Renal cortical epithelial cell (primary cell): Measurements from ENCODE around the gene KXD1. TPM values are rescaled to one million over a fixed set of nuclear protein-coding genes. Genes with fewer than 3 reads are reported as not detected.
"Not testable (repeated sequence)": the region's sequence is repeated elsewhere in the genome, so short reads cannot be mapped to it uniquely, and the experiment has no call there.

Experiments
- DNase-seq: peaks from one replicate; pipeline ENCODE4 v3.0.0-alpha.2; 2011; ENCODE audit warnings: low read depth
- total RNA-seq: library from RNA; depleted of rRNA; stranded (reverse); fragments of >200 nt; gene quantifications from 2 replicates; pipeline ENCODE4 v1.2.3, GENCODE V29; 2014

The KXD1 gene
- total RNA-seq, 1 donor from 2014 or later: 47.6 TPM

DNA sequence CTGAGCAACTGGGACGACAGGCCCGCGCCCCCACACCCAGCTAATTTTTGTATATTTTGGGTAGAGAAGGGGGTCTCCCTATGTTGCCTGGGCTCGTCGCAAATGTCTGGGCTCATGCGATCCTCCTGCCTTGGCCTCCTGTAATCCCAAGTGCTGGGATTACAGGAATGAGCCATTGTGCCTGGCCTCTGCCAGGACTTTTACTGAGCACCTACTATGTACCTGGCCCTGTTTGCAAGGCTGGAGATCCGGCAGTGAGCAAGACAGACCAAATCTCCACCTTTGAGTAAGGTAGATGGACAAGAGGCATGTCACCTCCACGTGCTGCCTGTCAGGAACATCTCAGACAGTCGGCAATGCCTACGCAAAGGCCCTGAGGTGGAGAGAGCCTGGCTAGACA, 21.2 kb upstream of the KXD1 start:
- no peak for DNase-seq

DNA sequence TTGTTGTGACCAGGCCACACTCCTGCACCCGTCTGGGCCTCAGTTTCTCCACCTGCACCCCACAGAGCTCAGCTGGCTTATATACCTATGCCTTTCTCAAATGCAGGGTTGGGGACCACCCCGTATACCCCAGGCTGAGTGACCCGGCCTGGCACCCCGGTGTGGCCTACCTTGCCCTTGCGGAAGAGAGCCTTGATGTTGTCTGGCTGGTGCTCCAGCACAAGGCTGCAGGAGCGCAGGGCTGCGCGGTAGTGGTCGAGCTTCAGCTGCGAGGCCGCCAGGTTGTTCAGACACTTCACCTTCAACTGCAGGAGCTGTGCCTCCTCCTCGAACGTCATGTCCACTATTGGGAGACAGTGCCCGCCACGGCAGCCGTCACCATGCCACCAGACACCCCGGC, 20.2 kb upstream of the KXD1 start:
- no peak for DNase-seq

DNA sequence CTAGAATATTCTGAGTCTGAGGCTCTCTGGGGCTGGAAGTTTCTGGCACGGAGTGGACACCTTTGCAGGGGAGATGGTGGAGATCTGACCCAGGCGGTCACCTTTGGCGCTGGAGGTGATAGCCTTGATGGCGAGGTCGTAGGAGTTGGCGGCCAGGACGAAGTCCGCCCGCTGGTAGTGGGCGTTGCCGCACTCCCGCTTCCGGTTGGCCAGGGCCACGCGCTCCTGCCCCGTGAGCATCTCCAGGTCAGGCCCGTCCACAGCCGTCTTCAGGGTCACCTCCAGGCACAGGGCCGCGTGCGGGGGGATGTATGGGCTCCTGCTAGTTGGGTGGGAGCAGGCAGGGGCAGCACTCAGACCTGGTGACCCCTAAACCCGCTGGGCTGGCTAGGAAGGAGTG, 19.6 kb upstream of the KXD1 start:
- DNase-seq: no peak

DNA sequence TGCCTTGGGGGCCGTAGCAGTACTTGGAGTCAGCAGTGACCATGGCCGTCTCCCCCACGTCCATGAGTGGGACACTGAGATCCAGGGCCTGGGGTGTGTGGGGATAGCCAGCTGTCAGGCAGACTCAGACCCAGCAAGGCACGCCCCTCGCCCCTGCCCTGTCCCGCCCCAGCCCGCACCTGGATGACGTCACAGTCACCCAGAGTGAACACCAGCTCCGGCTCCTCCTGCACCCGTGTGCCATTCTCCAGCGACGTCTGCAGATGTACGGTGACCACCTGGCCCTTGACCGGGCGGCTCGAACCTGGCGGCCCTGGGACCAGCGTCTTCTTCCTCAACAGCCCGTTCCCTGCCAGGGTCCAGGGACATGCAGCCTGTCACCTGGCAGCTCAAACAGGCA, 18.3 kb upstream of the KXD1 start:
- DNase-seq: no peak

DNA sequence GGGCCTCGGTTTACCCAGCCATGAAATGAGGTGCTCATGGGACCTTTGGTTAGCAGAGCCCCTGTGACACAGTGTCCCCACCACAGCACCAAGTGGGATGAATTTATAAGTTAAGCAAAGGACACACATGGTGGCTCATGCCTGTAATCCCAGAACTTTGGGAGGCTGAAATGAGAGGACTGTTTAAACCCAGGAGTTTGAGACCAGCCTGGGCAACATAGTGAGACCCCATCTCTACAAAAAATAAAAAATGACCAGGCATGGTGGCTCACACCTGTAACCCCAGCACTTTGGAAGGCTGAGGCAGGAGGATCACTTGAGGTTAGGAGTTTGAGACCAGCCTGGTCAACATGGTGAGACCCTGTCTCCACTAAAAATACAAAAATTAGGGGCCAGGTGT, 17.5 kb upstream of the KXD1 start:
- DNase-seq: not testable (repeated sequence)

DNA sequence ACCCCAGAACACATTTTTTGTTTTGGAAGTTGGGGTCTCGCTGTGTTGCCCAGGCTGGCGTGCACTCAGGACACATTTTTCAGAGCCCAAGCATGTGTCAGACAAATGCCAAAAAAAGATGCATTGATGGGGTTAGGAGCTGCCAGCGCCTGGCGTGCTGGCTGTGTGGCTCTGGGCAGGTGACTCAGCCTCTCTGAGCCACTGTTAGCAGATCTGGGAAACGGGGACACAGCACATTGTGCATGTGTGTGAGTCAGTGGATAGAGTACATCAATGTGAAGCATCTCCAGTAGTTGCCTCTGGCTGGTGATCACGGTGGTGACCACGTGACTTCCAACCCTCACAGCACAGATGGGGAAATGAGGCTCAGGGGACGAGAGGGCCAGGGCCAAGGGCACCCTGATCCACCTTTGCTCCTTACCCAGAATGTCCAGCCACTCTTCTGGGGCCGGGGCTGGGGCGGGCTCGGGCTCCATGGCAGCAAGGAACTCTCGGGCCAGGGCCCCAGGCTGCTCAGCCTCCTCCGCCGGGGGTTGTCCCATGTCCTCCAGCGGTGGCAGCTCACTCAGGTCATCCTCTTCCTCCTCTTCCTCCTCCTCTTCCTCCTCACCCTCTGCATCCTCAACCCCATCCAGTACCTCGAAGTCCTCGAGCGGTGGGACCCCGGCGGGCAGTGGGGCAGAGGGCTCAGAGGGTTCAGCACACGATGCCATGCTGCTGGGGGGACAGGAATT, 16.2 kb upstream of the KXD1 start:
- no peak for DNase-seq

DNA sequence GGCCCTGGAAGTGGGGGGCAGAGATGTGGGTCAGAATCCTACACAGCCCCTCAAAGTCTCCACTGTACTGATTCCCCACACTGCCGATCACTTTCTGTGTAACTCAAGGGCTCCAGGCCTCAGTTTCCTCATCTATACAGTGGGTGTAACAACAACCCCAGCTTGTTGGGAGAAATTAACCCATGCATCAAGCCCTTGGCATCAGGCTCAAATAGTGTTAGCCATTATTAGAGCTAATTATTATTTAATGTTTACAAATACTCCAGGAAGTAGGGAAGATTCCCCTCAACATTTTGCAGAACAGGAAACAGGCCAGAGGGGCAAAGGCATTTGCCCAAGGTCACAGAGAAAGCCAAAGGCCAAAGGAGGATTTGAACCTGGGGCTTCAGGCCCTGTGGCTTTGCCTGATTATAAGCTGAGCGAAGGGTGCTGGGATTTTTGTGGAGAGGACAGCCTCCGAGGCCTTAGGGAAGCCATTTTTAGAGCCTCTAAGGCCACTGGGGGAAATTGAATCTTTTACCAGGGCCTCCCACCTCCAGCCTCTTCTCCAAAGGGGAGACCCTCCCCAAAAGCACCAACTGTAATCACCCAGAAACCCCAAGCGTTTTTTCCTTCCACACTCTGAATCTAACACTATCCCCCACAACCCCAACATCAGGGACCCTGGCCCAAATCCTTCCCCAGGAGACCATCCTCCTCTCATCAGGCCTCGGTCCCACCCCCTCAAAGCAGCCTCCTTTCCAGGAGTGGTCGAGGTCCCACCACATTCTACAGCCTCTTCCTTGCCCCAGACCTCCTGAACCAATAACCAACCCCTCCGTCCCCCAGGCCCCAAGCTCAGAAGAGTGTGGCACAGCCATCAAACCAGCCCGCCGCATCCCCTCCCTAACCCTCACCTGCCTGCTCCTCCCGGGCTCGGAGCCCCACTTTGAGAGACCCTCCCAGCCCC, 15.4 kb upstream of the KXD1 start:
- no peak for DNase-seq

DNA sequence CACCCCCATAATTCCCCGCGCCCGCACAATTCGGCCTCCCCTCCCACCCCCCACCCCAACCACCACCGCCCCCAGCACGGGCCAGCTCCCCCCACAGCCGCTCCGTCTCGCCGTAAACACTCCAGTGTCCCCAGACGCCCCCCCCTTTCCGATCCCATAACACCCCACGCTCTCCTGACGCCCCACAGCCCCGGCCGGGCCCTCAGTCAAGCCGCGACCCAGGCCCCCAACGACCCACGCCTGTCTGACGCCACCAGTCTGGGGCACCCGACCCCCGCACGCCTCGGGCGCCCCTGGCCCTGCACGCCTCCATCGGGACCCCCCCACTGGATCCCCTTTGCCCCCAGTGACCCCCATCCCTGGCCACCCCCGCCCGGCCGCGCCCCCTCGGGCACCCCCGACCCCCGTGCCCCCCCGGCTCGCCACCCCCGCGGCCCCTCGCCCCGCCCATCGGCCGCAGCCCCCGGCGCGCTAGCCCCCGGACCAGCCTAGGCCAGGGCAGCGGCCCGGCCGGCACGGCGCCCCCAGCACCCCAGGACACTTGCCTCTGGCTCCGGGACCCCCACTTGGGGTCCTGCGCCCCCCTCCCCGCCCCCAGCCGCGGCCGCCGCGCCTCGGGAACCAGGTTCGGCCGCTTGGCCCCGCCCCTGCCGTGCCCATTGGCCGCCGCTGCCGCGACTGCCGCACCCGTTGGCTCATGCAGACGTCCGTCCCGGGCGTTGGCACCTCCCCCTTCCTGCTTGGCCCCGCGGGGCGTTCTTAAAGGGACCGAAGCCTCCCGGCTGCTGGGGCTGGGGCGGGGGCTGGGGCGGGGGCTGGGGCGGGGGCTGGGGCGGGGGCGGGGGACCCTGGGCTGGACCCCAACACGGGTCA, 14.5 kb upstream of the KXD1 start, which contains the start of gene FKBP8:
TSS of gene FKBP8 (minus strand) at position 633 of the 873 bp plus-strand sequence. CDS start 1,603 bp downstream, outside the sequence.
- DNase-seq: peak; percentile 55

DNA sequence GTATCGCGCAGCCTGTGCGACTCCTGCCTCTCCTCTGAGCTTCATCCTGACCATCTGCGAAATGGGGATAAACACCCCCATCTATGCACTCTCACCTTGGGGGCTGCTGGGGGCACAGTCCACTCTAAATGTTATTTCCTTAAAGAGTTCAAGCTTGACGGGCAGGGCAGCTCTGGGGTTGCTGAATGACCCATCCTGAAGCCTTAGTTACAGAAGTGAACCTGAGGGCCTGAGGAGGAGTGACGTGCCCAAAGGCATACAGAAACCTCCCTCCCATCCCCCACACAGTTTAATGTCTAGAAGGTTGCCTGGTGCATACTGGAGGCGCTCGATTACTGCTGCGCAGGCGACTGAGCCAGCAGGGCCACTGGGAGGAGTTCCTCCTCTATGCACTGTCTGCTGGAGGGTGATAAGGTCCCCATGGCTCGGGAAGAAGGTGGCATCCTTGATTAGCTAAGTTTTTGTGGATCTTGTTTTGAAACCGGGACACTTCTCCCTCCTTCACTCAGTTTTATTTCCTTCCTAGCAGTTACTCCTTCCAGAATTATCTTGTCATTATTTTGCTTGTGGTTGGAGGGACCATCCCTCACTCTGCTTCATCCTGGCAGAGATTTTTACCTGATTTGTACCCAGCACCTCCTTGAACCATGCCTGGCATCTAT, 13.7 kb upstream of the KXD1 start:
- DNase-seq: peak; percentile 40

DNA sequence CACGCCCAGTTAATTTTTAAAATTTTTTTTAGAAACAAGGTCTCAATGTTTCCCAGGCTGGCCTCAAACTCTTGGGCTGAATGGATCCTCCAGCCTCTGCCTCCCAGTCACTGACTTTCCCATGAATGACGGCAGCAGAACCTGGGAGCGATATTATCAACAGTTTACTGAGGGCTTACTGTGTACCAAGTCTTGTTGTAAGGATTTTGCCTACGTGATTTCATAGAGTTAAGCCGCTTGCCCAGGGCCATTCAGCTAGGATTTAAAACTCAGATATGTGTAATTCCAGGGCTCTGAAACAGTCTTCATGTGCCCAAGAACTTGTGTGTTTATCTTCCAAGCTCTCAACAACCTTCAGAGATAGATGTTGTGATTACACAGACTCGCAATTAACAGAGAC, 6.0 kb upstream of the KXD1 start:
- DNase-seq: no peak

DNA sequence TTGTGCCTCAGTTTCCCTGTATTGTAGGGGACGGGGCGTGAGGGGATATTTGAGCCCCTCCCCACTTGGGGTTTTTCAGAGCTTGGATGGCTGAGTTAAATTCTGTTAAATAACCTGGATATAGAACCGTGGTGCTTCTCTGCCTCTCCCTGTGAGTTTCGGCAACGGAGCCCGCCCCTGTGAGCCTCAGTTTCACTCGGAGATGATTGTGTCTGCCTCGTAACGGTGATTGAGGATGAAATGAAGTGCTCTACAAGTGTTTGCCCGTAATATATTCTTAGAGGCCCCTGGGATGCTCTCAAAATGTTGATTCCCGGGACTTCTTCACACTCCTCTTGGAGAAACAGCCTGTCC, 509 bp downstream of the KXD1 start:
- DNase-seq: no peak

DNA sequence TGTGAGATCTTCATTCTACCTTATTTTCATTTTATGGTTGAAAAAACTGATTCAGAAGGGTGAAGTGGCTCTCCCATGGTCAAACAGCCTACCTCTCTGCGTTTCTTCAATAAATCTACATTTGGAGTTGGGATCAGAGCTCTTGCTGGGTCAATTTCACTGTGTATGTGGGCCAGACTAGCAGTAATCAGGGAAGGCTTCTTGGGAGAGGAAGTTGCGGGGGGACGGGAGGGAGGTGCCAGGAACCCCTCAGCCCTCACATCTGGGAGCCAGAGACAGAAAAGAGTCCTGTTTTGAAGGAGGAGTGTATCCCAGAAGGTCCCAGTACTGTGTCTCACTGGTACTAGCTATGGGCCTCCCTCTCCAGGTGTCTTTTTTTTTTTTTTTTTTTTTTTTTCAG, 934 bp downstream of the KXD1 start:
- no peak for DNase-seq

DNA sequence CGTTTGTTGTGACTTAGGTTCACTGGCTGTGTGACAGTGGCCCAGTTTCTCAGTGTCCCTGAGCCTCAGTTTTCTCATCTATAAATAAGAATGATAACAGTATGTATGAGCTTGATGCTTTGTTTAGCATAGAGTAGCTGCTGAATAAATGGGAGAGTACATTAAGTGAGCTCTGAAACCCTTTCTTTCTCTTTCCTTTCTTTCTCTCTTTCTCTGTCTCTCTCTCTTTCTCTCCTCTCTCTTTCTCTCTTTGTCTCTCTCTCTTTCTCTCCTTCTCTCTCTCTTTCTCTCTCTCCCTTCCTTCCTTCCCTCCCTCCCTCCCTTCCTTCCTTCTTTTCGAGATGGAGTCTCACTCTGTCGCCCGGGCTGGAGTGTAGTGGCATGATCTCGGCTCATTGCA, 2.0 kb downstream of the KXD1 start:
- DNase-seq: no peak

DNA sequence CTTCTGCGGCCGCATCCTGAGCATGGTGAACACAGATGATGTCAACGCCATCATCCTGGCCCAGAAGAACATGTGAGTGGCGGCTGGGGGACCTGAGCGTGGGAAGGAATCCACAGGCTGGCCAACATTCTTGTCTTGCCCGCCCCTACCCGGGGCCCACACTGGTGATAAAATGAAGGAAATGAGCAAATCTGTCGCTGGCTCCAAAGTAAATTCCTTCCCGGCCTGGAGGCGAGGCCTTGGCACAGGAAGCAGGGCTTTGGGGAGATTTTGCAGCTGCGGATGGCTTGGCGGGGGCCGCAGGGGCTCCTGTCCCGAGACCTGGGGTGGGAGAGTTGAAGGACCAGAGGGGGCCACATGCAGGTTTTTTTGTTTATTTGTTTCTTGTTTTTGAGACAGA, 4.4 kb downstream of the KXD1 start:
- no peak for DNase-seq

DNA sequence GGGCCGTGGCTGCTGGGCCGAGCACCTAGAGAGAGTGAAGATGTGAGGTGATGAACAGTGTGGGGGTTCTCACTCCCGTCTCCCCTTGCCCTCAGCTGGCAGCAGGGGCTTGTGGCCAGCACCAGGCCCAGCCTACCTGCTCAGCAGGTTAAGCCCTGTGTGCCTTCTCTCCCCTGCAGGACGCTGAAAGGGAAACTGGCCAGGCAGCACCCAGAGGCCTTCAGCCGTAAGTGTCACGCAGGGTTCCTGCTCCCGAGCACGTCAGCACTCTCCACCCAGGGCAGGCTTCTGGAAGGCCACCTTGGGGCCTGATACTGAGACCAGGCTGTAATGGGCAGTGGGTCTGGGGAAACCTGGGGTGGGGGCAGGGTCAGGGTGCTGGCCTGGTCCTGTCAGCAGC, 9.3 kb downstream of the KXD1 start:
- no peak for DNase-seq

DNA sequence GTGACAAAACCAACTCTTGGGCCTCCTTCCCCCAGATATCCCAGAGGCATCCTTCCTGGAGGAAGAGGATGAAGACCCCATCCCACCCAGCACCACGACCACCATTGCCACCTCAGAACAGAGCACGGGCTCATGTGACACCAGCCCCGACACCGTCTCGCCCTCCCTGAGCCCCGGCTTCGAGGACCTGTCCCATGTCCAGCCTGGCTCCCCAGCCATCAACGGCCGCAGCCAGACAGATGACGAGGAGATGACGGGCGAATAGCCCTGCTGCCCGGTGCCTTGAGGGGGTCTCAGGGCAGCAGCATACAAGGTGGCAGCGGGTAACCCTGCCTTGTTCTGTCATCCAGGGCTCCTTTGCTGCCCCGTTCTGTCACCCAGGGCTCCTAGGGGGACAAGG, 10.7 kb downstream of the KXD1 start:
- no peak for DNase-seq

DNA sequence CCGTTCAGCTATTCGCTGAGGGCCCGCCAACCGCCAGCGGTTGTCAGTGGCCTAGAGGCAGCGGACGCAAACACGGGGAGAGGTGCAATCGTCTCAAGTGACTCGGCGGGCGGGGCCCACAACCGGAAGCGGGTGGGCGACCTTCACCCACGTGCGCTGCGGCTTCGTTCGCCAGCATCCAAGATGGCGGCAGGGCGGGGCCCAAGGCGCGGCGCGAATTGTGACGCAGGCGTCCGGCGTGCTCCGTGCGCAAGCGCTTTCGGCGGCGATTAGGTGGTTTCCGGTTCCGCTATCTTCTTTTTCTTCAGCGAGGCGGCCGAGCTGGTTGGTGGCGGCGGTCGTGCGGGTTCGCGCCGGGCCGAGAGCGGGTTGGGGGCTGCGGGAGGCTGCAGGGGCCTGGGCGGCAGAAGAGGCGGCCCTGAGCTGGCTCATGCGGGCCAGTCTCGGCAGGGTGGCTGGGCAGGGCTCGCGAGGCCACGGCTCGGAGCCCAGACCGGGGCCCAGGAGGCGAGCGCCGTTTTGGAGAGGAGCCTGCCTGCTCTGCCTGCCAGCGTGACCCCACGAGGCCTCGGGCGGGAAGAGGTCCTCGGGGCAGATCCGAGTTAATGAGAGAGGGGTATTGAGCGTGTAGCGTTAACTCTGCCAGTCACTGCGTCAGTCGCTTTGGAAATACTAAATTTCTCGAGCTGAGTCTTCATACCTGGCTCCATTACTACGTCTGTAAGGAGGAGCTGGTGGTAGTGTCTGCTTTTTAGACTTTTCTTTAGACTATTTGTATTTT, 14.1 kb downstream of the KXD1 start, which contains the start of gene UBA52:
TSS of gene UBA52 (plus strand) at position 294 of the 781 bp plus-strand sequence. CDS start 1,444 bp downstream, outside the sequence.
- DNase-seq: peak; percentile 85

DNA sequence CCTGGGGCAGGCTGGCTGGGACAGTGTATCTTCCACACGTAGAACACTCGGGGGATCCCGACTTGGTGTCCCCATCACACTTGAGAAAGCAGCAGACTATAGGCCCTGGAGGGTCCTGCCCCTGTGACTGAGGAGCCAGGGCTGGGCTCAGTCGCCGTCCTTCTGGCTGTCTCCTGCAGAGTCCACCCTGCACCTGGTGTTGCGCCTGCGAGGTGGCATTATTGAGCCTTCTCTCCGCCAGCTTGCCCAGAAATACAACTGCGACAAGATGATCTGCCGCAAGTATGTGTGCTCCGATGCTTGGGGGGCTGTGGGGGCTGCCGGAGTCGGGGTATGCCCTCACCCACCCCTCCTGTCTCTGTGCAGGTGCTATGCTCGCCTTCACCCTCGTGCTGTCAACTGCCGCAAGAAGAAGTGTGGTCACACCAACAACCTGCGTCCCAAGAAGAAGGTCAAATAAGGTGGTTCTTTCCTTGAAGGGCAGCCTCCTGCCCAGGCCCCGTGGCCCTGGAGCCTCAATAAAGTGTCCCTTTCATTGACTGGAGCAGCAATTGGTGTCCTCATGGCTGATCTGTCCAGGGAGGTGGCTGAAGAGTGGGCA, 17.1 kb downstream of the KXD1 start:
- DNase-seq: no peak

DNA sequence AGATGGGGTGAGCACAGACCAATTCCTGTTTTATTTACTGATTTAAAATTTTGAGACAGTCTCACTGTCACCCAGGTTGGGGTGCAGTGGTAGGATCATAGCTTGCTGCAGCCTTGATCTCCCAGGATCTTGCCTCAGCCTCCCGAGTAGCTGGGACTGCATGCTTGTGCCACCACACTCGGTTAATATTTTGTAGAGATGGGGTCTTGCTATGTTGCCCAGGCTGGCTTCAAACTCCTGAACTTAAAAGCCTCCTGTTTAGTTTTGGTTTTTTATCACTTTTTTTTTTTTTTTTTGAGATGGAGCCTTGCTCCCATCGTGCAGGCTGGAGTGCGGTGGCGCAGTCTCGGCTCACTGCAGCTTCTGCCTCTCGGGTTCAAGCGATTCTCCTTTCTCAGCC, 18.7 kb downstream of the KXD1 start:
- no peak for DNase-seq

DNA sequence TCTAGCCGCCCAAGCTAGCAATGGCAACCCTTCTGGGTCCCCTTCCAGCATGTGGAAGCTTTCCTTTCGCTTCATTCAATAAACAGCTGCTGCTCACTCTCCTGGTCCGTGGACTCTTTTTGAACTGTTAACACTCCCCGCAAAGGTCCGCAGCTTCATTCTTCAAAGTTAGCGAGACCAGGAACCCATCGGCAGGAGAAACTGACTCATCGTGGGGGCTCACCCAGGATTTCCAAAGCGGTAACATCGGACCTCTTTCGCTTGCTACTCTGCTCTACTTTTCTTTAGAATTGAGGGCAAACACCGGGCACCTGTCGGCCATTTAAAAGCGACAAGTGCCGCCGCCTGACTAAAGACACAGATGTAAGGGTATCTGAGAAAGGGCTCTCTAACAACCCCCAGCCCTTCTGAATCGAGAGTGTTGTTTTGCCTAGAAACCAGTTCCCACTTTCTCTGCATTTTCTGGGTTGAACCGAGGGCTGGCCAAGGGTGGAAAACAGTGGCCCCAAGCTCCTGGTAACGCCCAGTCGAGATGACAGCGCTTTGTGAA, 19.8 kb downstream of the KXD1 start:
- DNase-seq: no peak
